Naive B cell (primary cell): ENCODE data around the gene ACTRT2. TPM values are rescaled to one million over a fixed set of nuclear protein-coding genes. Genes with fewer than 3 reads are reported as not detected.

Source experiments
- ATAC-seq, 2 donors: fragments of 150-1000 bp; cut with Tn5 transposase; 2 replicates each; pipeline ENCODE4 v1.10.0; 2021; ENCODE audit warnings: low read depth in 2 of 2, mild to moderate bottlenecking in 2 of 2, moderate library complexity in 2 of 2
- DNase-seq: peaks from one replicate; pipeline ENCODE4 v3.0.0; 2022
- H3K27ac Mint-ChIP-seq, 6 donors: one replicate each; pipeline ENCODE4 v1.8.0; 2020 to 2022; ENCODE audit warnings: mild to moderate bottlenecking in 6 of 6, mixed read lengths in 6 of 6, moderate library complexity in 5 of 6, inconsistent platforms in 2 of 6
- H3K27me3 Mint-ChIP-seq, 3 donors: one replicate each; pipeline ENCODE4 v1.8.0; 2021 to 2022; ENCODE audit warnings: mixed read lengths in 3 of 3, mild to moderate bottlenecking in 1 of 3
- H3K36me3 Mint-ChIP-seq, 2 donors: one replicate each; pipeline ENCODE4 v1.8.0; 2020 to 2022; ENCODE audit warnings: mixed read lengths in 2 of 2, inconsistent platforms in 1 of 2, mild to moderate bottlenecking in 1 of 2
- H3K4me1 Mint-ChIP-seq, 3 donors: one replicate each; pipeline ENCODE4 v1.8.0; 2020 to 2022; ENCODE audit warnings: mixed read lengths in 3 of 3, inconsistent platforms in 1 of 3, mild to moderate bottlenecking in 1 of 3, moderate library complexity in 1 of 3
- H3K4me3 Mint-ChIP-seq, 8 donors: one replicate each; pipeline ENCODE4 v1.8.0; 2020 to 2022; ENCODE audit warnings: mild to moderate bottlenecking in 8 of 8, mixed read lengths in 8 of 8, moderate library complexity in 8 of 8, inconsistent platforms in 2 of 8
- H3K9me3 Mint-ChIP-seq, 7 donors: one replicate each; pipeline ENCODE4 v1.8.0; 2020 to 2022; ENCODE audit warnings: mixed read lengths in 7 of 7, mild to moderate bottlenecking in 5 of 7, inconsistent platforms in 2 of 7, moderate library complexity in 1 of 7
- polyA plus RNA-seq, 6 donors: library from polyadenylated mRNA; unstranded; fragments of 300-500 nt; fragmentation: Illumina TruSeq; gene quantifications; one replicate each; pipeline ENCODE4 v1.2.3, GENCODE V29; 2021; ENCODE audit warnings: low read depth in 6 of 6

ACTRT2 gene
- polyA plus RNA-seq, 6 donors from 2014 or later = not detected

DNA sequence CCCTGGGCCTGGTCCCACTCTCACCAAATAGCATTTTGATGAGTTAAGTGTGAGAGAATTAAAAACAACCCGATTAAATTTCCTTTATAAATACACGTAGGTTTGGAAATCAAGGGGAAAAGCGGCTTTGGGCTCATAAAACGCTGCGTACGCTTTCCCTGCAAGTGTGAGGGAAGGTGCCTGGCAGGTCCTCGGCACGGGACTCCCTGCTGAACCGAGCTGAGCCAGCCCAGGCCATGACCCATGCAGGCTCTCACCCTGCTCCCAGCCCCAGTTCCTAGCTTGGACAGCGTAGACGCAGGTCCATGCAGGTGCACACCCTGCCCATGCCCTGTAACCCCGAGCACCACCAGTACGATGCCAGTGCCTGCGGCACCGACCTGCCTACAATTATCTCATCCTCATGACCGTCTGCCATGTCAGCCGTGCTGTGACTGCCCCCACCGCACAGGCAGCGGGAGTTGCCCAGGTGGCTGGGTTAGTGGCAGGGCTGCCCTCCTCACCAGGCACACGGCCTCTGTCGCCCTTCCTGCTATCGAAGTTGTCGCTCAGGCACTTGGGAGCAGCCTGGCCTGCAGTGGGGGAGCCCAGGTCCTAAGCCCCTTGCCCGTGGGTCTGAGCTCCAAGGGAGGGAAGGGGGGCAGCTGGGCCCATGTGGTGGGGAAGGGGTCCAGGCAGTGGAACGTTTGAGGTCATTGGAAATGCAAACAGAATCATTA, 41.0 kb upstream of the ACTRT2 start:
- no peaks in the 10 kb centered on the region for H3K9me3 Mint-ChIP-seq
- no peak for DNase-seq

DNA sequence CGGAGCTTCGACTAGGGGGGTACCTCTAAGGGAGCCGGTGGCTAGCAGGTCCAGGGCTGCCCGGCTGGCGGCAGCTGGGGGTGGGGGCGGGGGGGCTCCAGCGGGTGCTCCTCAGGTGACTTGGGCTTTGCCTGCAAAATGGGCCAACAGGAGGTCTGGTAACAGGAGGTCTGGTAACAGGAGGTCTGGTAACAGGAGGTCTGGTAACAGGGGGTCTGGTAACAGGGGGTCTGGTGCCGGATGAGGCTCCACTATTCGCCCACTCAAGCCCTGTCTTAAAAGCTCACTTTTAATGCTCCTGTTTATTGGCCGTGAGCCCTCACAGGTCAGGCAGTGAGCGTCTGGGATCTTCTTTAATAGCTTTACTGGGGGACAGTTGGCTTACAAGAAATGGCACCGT, 40.4 kb upstream of the ACTRT2 start:
- H3K36me3 Mint-ChIP-seq = peaks cover 0 to under 1% of the 10 kb centered on the region in 2 donors
- DNase-seq = no peak
- H3K4me1 Mint-ChIP-seq = no peaks in the 10 kb centered on the region
- peaks cover 0 to 5% (median 0%) of the 10 kb centered on the region in 7 donors for H3K9me3 Mint-ChIP-seq
- H3K4me3 Mint-ChIP-seq = no peak overlapping the region
- H3K27me3 Mint-ChIP-seq = peaks cover 0 to 3% (median 0%) of the 10 kb centered on the region in 3 donors
- H3K27ac Mint-ChIP-seq = no peak overlapping the region
- ATAC-seq = no peak

More for the DNA sequence above, 41.0 kb upstream of the ACTRT2 start:
- Mint-ChIP-seq H3K4me3 (no peak overlapping the region), H3K4me1 (no peaks in the 10 kb centered on the region), H3K27ac (no peak overlapping the region), H3K36me3 (no peaks in the 10 kb centered on the region), H3K27me3 (no peaks in the 10 kb centered on the region)
- ATAC-seq = no peak

DNA sequence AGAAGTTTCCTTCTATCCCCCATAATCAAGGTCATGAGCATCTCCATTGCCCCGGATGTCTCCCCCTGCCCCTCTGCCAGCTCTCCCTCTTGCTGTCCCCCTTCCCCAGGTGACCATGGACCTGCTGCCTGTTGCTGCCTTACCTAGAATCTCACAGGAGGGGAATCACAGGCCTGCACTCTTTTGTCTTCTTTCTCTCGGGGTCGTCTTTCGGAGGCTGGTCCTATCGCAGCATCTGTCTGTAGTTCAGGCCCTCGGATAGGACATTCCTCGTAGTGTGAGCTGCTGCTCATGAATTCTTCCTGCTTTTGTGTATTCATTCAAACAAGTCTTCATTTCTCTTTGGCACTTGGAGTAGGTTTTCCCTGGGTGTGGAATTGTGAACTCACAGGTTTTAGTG, 39.9 kb upstream of the ACTRT2 start:
- Mint-ChIP-seq H3K36me3 (peaks cover 0 to 6% of the 10 kb centered on the region in 2 donors), H3K27ac (peak overlapping the region in 1 of 6 donors; percentile 64), H3K9me3 (peaks cover 0 to 10% (median 0%) of the 10 kb centered on the region in 7 donors), H3K4me3 (no peak overlapping the region), H3K4me1 (no peaks in the 10 kb centered on the region), H3K27me3 (peaks cover 0 to 9% (median 0%) of the 10 kb centered on the region in 3 donors)
- ATAC-seq = no peak
- no peak for DNase-seq

DNA sequence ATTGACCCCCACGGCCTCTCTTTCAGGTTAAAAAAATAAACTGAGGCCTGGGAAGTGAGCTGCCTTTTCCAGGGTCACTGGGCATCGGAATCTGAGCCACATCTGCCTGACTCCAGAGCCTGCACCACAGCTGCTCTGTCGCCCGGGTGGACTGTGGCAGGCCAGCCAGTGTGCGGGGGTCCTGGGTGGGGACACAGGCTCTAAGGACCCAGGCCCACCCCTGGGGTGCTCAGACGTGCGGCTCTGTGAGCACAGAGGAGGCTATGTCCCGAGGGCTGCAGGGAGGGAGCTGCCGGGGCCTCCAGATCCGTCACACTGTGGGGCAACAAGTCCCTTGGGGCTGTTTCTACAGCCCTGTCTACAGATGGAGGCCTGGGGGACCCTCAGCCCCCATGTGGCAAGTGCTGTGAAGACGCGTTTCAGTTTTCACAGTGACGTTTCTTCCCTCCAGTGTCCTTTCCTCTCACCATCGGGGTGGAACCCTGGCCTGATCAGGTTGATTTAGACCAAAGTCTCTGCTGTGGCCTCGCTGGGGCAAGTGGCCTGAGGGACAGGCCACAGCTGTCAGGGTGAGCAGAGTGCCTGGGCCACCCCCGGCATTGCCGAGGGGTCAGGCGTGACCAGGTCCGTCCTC, 39.2 kb upstream of the ACTRT2 start:
- Mint-ChIP-seq H3K4me1 (no peaks in the 10 kb centered on the region), H3K27me3 (peaks cover 0 to 9% (median 0%) of the 10 kb centered on the region in 3 donors), H3K9me3 (peaks cover 0 to 10% (median 0%) of the 10 kb centered on the region in 7 donors), H3K36me3 (peaks cover 0 to 8% of the 10 kb centered on the region in 2 donors), H3K4me3 (no peak overlapping the region), H3K27ac (peak overlapping the region in 1 of 6 donors; percentile 42)
- no peak for ATAC-seq
- no peak for DNase-seq

DNA sequence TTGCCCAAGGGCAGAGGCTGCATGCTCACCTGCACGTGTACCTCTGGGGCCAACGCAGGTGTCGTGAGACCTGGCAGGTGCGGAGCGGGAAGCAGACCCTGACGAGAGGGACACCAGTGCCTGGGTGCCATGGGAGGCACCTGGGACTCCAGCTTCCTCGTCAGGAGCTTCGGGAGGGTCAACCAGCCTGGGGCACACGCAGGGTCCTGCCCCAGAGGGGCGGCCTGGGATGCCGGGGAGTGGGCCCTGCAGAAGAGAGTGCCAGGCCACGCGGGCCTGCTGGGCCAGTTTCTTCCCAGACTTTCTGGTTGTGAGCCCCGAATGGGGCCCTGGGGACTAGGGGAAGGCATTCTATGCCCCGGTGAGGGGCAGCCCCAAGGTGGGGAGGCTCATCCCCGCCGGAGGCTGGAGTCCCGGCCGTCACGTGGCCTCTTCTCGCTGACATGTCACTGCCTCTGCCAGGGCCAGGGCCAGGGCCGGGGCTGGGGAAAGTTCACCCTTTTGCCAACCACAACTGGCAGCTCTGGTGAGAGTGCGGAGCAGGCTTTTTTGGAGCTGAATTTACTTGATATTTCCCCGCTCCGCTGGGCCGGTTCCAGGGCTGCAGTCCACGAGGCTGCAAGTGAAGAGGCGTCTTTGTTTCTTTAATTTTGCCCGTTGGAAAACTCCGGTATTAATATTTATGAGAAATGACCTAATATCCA, 38.5 kb upstream of the ACTRT2 start:
- DNase-seq (no peak), ATAC-seq (no peak)
- H3K27me3 Mint-ChIP-seq = peaks cover 0 to 9% (median 0%) of the 10 kb centered on the region in 3 donors
- peak overlapping the region in 1 of 6 donors; percentile 42 for H3K27ac Mint-ChIP-seq
- H3K9me3 Mint-ChIP-seq = peaks cover 0 to 10% (median 0%) of the 10 kb centered on the region in 7 donors
- H3K4me1 Mint-ChIP-seq = no peaks in the 10 kb centered on the region
- H3K4me3 Mint-ChIP-seq = no peak overlapping the region
- peaks cover 0 to 8% of the 10 kb centered on the region in 2 donors for H3K36me3 Mint-ChIP-seq

DNA sequence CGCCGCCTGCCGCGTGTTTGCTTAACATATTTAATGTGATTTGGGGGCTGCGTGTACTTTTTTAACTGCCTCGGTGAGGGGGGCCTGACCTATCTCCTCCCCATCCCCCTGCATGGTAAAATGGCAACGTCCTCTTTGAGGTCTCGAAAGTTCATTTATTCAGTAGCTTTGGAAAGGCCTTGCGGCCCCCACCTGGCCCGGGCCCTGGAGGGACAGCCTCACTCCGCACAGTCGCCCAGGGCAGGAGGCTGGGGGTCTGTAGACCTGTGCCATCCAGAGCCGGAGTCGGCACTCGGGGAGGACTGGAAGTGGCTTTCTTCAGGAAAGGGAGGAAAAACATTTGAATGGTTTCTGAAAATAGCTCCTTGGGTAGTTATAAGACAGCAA, 38.0 kb upstream of the ACTRT2 start:
- peaks cover 0 to 10% (median 0%) of the 10 kb centered on the region in 7 donors for H3K9me3 Mint-ChIP-seq
- no peaks in the 10 kb centered on the region for H3K4me1 Mint-ChIP-seq
- H3K27ac Mint-ChIP-seq = no peak overlapping the region
- H3K4me3 Mint-ChIP-seq = no peak overlapping the region
- DNase-seq (no peak), ATAC-seq (no peak)
- peaks cover 0 to 9% (median 0%) of the 10 kb centered on the region in 3 donors for H3K27me3 Mint-ChIP-seq
- peaks cover 0 to 8% of the 10 kb centered on the region in 2 donors for H3K36me3 Mint-ChIP-seq

DNA sequence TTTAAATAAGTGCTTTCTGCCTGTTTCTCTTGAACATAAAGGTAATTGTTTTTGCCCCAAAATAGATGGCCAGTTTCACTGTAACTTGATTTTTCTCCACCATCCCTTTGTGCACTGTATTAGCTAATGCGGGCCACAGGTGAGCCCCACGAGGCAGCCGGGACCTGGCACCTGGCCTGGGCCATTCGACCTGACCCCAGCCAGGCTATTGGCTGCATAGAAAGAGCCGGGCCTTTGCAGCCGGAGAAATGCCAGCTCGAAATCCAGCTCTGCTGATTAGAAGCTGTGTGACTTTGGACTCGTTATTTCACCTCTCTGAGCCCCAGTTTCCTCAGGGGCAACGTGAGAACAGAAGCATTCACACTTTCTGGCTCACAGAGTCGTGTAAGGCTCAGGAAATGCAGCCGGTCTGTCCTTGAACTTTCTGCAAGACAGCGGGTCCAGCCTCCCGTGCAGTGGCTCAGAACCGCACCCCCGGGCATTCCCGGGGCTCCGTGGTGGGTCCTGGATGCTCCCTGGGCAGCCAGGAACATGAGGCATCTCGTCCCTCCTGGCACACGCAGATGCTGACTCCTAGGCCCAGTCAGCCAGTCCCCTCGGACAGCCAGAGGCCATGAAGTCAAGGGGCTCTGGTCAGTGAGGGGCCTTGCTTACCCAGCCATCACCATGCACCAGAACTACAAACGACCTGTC, 37.4 kb upstream of the ACTRT2 start:
- H3K4me3 Mint-ChIP-seq = no peak overlapping the region
- H3K9me3 Mint-ChIP-seq = peaks cover 0 to 10% (median 0%) of the 10 kb centered on the region in 7 donors
- no peak for ATAC-seq
- H3K4me1 Mint-ChIP-seq = no peaks in the 10 kb centered on the region
- H3K36me3 Mint-ChIP-seq = peaks cover 0 to 8% of the 10 kb centered on the region in 2 donors
- H3K27ac Mint-ChIP-seq = no peak overlapping the region
- H3K27me3 Mint-ChIP-seq = peaks cover 0 to 11% (median 2%) of the 10 kb centered on the region in 3 donors
- DNase-seq = no peak

DNA sequence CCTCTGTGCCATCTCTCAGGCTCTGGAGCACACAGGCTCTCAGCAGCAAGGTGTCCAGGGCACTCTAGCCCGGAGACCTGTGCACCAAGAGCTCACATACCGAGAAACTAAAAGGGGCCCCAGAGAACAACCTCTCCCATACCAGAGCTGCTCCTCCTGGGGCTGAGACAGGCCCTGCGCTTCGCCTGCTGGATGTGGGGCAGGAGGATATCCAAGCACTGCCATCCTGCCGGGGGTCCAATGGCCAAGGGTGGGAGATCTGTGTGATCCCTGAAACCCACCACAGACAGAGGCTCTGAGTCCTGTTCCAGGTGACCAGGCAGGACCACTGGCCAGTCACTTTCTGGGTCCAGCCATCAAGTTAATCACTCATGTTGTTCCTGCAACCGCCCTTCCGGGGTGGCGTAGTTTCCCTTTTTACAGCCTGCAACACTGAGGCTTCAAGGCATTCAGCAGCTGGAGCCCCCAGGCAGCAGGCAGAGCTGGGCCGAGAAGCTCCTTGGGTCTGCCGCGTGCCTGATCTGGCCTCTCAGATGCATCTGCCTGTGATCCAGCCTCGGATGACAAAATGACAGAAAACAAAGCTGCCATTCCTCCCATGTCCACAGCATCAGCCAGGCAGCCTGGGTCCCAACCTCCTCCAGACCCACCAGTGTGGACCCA, 36.7 kb upstream of the ACTRT2 start:
- Mint-ChIP-seq H3K27ac (no peak overlapping the region), H3K4me1 (no peaks in the 10 kb centered on the region), H3K36me3 (peaks cover 0 to 8% of the 10 kb centered on the region in 2 donors), H3K27me3 (peaks cover 0 to 17% (median 8%) of the 10 kb centered on the region in 3 donors), H3K9me3 (peaks cover 0 to 10% (median 0%) of the 10 kb centered on the region in 7 donors), H3K4me3 (no peak overlapping the region)
- no peak for ATAC-seq
- DNase-seq = no peak

DNA sequence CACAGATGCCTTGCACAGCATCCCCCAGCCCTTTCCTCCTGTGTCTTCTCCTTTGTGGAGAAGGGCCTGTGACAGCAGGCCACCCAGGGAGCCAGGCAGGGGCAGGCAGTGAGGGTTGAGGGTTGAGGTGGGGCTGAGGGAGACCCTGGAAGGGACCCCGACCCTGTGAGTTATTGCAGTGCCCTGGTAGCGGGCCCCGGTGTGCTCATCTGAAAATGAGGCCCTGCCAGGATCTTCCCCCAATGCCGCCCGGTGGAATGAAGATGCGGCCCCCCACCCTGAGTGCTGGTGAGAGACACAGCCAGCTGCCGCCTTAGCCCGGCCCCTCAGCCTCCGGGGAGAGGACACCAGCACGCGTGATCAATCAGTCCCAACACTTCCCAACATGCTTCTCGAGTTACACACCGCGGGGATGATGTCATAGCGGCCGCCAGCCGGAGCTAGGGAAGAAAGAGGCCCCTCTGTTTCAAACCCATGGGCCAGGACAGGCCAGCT, 36.2 kb upstream of the ACTRT2 start:
- Mint-ChIP-seq H3K27me3 (peaks cover 0 to 18% (median 10%) of the 10 kb centered on the region in 3 donors), H3K4me3 (no peak overlapping the region), H3K36me3 (peaks cover 0 to 8% of the 10 kb centered on the region in 2 donors), H3K27ac (no peak overlapping the region), H3K9me3 (peaks cover 0 to 10% (median 0%) of the 10 kb centered on the region in 7 donors), H3K4me1 (no peaks in the 10 kb centered on the region)
- DNase-seq (no peak), ATAC-seq (no peak)

DNA sequence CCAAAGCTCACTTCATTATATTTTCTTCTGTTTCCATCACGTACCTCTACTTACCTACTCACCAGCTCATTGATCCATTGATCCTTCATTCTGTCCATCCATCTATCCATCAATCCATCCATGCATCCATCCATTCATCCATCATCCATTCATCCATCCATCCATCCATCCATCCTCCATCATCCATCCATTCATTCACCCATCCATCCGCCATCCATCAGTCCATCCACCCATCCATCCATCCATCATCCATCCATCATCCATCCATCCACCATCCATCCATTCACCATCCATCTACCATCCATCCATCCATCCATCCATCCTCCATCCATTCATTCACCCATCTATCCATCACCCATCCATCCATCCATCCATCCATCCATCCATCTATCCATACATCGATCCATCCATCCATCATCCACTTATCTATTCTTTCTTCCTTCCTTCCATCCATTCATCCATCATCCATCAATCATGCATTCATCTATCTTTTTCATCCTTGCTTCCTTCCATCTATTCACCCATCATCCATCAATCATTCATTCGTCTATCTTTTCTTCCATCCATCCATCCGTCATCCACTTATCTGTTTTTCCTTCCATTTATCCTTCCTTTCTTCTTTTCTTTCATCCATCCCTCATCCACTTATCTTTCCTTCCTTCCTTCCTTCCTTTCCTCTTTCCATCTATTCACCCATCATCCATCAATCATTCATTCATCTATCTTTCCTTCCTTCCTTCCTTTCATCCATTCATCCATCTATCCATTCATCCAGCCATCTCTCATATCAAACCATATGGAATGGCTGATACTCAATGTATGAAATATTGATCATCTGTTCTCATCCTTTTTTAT, 35.3 kb upstream of the ACTRT2 start:
- Mint-ChIP-seq H3K27me3 (peaks cover 0 to 18% (median 10%) of the 10 kb centered on the region in 3 donors), H3K4me1 (no peaks in the 10 kb centered on the region), H3K36me3 (peaks cover 0 to 8% of the 10 kb centered on the region in 2 donors), H3K9me3 (peaks cover 0 to 10% (median 0%) of the 10 kb centered on the region in 7 donors), H3K27ac (no peak overlapping the region), H3K4me3 (no peak overlapping the region)
- no peak for DNase-seq
- no peak for ATAC-seq

DNA sequence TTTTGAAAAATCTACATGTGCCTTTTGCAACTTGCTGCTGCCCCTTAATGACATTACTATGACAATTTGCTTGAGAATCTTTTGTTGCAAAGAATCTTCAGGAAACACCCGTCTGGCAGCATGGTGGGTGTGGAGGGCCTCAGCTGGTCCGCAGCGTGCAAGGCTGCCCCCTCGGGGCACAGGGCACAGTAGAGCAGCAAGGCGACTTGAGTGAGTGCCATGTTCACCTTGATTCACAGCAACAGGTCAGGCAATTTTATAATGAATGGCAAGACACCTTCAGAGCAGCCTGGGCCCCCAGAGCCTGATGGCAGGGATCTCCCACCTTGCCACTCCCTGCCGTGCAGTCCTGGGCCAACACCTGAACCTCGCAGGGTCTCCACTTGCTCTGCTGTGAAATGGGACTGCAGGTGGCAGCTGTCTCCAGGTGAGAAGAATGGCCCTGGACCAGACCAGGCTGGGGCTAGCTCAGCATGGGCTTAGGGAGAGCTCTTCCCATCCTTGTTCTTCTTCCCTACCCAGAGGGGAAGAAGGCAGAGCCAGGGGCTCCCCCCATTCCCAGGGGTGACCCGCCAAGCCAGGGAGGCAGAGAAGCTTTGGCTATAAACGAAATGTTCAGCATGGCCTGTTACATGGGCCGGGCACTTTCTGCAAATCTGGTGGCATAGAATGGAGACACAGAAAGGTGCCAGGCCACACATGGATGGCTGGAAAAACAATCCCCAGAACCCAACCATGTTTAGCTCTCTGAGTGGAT, 34.5 kb upstream of the ACTRT2 start:
- peaks cover 0 to 8% of the 10 kb centered on the region in 2 donors for H3K36me3 Mint-ChIP-seq
- no peak overlapping the region for H3K27ac Mint-ChIP-seq

More for the DNA sequence above, 34.5 kb upstream of the ACTRT2 start:
- ATAC-seq = no peak
- Mint-ChIP-seq H3K9me3 (peaks cover 0 to 10% (median 0%) of the 10 kb centered on the region in 7 donors), H3K4me1 (no peaks in the 10 kb centered on the region), H3K27me3 (peaks cover 0 to 18% (median 10%) of the 10 kb centered on the region in 3 donors), H3K4me3 (no peak overlapping the region)
- no peak for DNase-seq
